ENCODE data around the gene CDK9.

Gene CDK9

DNA sequence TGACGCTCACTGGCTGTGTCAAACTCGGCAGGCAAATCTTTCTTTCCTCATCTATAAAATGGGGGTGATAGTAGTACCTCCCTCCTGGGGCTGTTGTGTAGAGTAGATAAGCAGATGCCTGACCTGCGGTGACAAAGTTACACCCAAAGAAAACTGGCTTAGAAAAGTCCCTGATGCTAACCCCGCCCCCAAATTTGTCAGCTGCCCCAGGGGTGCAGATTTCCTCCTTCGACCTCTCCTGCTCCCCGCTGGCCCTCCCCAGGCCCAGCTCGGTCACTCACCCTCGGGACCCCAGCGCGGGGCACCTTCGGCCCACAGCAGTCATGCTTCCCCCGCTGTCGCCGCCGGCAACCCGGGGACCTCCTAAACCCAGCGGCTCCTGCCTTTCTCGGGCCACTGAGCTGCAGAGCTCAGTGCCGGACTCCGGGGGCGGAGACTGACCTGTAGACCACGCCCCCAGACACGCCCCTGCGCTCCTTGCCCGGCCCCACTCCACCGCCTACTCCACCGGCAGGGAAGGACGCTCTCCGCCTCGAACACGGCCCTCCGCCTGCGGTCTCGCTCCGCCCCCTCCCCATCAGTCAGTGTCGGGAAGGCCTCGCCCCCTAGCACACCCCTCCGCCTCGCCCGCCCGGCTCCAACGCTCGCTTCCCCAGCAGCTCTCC is 14.8 kb upstream of the CDK9 start:
- Histone ChIP-seq H3K27ac (replicated peaks) (no peak overlapping the region; the same call in 1 of the 2 replicates), H3K4me3 (replicated peaks; ENCODE audit: insufficient read depth, low read length) (peak overlapping the region; percentile 54), H3K27me3 (ENCODE audit: insufficient read depth, poor library complexity, severe bottlenecking) (no peaks in the 10 kb centered on the region)
- peak; percentile 29; the same call in 1 of the 2 replicates for TF ChIP-seq POLR2AphosphoS5 (IDR thresholded peaks at IDR 0.05; ENCODE audit: low read depth)
- TF ChIP-seq, protein P1, sequence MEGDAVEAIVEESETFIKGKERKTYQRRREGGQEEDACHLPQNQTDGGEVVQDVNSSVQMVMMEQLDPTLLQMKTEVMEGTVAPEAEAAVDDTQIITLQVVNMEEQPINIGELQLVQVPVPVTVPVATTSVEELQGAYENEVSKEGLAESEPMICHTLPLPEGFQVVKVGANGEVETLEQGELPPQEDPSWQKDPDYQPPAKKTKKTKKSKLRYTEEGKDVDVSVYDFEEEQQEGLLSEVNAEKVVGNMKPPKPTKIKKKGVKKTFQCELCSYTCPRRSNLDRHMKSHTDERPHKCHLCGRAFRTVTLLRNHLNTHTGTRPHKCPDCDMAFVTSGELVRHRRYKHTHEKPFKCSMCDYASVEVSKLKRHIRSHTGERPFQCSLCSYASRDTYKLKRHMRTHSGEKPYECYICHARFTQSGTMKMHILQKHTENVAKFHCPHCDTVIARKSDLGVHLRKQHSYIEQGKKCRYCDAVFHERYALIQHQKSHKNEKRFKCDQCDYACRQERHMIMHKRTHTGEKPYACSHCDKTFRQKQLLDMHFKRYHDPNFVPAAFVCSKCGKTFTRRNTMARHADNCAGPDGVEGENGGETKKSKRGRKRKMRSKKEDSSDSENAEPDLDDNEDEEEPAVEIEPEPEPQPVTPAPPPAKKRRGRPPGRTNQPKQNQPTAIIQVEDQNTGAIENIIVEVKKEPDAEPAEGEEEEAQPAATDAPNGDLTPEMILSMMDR (IDR thresholded peaks at IDR 0.05; ENCODE audit: insufficient read depth, low read length) = no peak
- DNase-seq (ENCODE audit: low read depth in 1 of 2, low spot score in 1 of 2) = peak; percentile 97 to 98

DNA sequence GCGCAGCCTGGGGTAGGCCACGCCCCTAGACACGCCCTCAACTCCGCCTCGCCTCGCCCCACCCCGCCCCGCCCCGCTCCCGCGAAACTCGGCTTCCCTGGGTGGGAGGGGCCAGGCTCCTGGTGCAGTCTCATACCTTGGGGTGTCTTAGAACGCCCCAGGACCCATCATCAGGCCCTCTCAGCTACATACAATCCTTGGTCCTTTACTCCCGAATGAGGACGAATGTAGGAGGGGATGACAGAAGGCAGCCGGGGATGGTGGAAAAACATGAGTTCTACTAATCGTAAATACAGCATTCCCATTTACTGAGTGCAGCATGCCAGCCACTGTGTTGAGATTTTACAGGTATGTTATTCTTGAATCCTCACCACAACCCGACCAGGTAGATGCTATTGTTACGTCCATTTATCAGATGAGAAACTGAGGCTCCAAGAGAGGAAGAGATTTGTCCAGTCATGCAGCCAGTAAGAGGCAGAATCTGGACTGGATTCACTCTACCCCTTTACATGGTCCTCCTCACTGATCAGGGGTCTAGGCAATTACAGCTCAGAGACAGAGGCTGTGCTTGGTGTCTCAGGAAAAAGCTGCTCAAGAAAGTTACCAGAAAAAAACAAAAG is 14.2 kb upstream of the CDK9 start:
- H3K4me3 ChIP-seq (replicated peaks; ENCODE audit: insufficient read depth, low read length) = peak overlapping the region; percentile 54
- H3K27me3 ChIP-seq (ENCODE audit: insufficient read depth, poor library complexity, severe bottlenecking) = no peaks in the 10 kb centered on the region
- no peak overlapping the region for H3K27ac ChIP-seq (replicated peaks)
- DNase-seq (ENCODE audit: low read depth in 1 of 2, low spot score in 1 of 2) = no peak
- TF ChIP-seq, protein P1 (IDR thresholded peaks at IDR 0.05; ENCODE audit: insufficient read depth, low read length) = no peak
- no peak for TF ChIP-seq GABPA (IDR thresholded peaks at IDR 0.05; ENCODE audit: low read depth)
- TF ChIP-seq SPI1 (IDR thresholded peaks at IDR 0.05; ENCODE audit: borderline replicate concordance, low read depth) = no peak

DNA sequence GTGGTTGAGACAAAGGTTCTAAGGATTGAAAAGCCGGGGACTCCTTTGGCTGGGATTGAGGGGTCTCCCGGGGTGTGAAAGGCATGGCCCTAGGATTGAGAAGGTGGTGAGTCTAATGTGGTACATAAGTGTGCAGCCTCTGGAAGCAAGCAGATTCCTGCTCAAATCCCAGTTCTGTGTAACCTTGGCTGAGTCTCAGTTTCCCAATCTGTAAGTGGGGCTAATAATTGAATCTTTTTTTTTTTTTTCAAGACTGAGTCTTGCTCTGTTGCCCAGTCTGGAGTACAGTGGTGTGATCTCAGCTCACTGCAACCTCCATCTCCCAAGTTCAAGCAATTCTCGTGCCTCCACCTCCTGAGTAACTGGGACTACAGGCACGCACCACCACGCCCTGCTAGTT is 13.2 kb upstream of the CDK9 start:
- Histone ChIP-seq H3K27me3 (ENCODE audit: insufficient read depth, poor library complexity, severe bottlenecking) (no peaks in the 10 kb centered on the region), H3K4me3 (replicated peaks; ENCODE audit: insufficient read depth, low read length) (no peak overlapping the region), H3K27ac (replicated peaks) (no peak overlapping the region)
- DNase-seq (ENCODE audit: low read depth in 1 of 2, low spot score in 1 of 2) = no peak
- TF ChIP-seq SPI1 (IDR thresholded peaks at IDR 0.05; ENCODE audit: borderline replicate concordance, low read depth) (no peak), GABPA (IDR thresholded peaks at IDR 0.05; ENCODE audit: low read depth) (no peak), POLR2AphosphoS5 (IDR thresholded peaks at IDR 0.05; ENCODE audit: low read depth) (no peak)
- TF ChIP-seq, protein P1 (IDR thresholded peaks at IDR 0.05; ENCODE audit: insufficient read depth, low read length) = no peak
- TF ChIP-seq, protein P2, sequence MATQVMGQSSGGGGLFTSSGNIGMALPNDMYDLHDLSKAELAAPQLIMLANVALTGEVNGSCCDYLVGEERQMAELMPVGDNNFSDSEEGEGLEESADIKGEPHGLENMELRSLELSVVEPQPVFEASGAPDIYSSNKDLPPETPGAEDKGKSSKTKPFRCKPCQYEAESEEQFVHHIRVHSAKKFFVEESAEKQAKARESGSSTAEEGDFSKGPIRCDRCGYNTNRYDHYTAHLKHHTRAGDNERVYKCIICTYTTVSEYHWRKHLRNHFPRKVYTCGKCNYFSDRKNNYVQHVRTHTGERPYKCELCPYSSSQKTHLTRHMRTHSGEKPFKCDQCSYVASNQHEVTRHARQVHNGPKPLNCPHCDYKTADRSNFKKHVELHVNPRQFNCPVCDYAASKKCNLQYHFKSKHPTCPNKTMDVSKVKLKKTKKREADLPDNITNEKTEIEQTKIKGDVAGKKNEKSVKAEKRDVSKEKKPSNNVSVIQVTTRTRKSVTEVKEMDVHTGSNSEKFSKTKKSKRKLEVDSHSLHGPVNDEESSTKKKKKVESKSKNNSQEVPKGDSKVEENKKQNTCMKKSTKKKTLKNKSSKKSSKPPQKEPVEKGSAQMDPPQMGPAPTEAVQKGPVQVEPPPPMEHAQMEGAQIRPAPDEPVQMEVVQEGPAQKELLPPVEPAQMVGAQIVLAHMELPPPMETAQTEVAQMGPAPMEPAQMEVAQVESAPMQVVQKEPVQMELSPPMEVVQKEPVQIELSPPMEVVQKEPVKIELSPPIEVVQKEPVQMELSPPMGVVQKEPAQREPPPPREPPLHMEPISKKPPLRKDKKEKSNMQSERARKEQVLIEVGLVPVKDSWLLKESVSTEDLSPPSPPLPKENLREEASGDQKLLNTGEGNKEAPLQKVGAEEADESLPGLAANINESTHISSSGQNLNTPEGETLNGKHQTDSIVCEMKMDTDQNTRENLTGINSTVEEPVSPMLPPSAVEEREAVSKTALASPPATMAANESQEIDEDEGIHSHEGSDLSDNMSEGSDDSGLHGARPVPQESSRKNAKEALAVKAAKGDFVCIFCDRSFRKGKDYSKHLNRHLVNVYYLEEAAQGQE (IDR thresholded peaks at IDR 0.05; ENCODE audit: insufficient replicate concordance, low read depth) = no peak

DNA sequence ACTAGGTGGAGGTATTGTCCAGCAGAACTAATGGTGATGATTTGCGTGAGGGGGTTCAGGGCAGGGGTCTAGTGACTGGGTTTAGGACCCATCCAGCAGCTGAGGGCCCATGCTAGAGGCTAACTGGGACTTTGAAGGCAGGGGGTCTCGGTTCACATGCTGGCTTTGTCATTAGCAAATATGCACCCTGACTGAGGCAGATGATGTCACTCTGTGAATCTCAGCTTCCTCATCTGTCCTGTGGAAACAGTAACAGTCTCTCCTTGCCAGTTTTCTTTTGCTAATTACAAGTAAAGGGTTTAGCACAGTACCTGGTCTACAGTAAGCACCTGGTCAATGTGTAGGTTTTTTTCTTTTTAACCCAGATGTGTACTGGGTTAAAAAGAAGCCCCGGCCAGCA is 12.6 kb upstream of the CDK9 start:
- DNase-seq (ENCODE audit: low read depth in 1 of 2, low spot score in 1 of 2) = no peak
- H3K27me3 ChIP-seq (ENCODE audit: insufficient read depth, poor library complexity, severe bottlenecking) = no peaks in the 10 kb centered on the region
- TF ChIP-seq, protein P2 (IDR thresholded peaks at IDR 0.05; ENCODE audit: insufficient replicate concordance, low read depth) = no peak
- TF ChIP-seq SPI1 (IDR thresholded peaks at IDR 0.05; ENCODE audit: borderline replicate concordance, low read depth) = no peak
- TF ChIP-seq POLR2AphosphoS5 (IDR thresholded peaks at IDR 0.05; ENCODE audit: low read depth) = no peak
- no peak for TF ChIP-seq GABPA (IDR thresholded peaks at IDR 0.05; ENCODE audit: low read depth)
- TF ChIP-seq, protein P1 (IDR thresholded peaks at IDR 0.05; ENCODE audit: insufficient read depth, low read length) = no peak
- no peak overlapping the region for H3K27ac ChIP-seq (replicated peaks)
- no peak overlapping the region for H3K4me3 ChIP-seq (replicated peaks; ENCODE audit: insufficient read depth, low read length)

Data from HL-60 (cell line).